Measurements from ENCODE around the gene ANKRD50.
A peak's percentile ranks its signal among the peaks of the same experiment; 100 is the strongest.

Gene ANKRD50

DNA sequence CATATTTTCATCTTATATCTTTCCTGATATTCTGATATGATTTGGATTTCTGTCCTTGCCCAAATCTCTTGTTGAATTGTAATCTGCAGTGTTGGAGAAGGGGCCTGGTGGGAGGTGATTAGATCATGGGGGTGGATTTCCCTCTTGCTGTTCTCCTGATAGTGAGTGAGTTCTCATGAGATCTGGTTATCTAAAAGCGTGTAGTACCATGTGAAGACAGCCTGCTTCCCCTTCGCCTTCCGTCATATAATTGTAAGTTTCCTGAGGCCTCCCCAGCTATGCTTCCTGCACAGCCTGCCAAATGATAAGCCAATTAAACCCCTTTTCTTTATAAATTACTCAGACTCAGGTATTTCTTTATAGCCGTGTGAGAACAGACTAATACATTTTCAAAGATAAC is 77.2 kb downstream of the ANKRD50 start:
- TF ChIP-seq CTCF (IDR thresholded peaks at IDR 0.05; ENCODE audit: low read depth, low read length), result no peak
- in situ Hi-C loops (cut with HindIII; ENCODE audit: low sequenced_read_pairs), result no loop called here

DNA sequence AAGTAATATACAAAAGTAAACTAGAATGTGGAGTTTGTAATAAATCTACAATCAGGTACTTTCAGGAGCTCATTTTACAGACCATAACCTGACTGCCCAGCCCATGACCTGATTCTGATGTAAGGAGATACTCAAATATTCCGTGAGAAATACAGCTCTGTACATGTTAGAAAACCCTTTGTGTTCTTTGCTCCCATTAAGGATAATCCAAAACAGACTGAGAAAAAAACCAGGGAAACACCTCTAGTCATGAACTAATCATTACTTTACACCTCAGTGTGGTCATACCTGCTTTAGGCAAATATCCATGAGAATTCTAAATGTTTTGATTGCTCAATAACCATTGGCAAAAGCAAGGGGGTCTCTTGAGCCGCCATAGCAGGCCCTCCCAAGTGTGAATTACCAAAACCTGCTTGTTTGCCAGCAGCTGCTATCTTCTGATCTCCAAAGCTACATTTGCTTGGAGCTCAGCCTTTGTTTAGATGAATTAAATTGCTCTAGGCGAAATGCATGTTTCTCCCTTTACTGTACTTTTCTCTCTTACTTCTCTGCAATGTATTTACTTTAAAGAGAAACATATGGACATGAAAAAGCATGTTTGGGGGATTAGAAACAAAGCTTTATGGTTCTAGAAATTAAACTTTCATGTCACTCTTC is 79.1 kb downstream of the ANKRD50 start:
- in situ Hi-C loops (cut with HindIII; ENCODE audit: low sequenced_read_pairs), result no loop called here
- H3K4me3 ChIP-seq (ENCODE audit: low read depth, low read length), result no peak overlapping the region
- no peak for DNase-seq (ENCODE audit: low read depth, low spot score)
- no peak for TF ChIP-seq CTCF (IDR thresholded peaks at IDR 0.05; ENCODE audit: low read depth, low read length)

More for the DNA sequence above, 77.2 kb downstream of the ANKRD50 start:
- H3K4me3 ChIP-seq (ENCODE audit: low read depth, low read length), result no peak overlapping the region
- DNase-seq (ENCODE audit: low read depth, low spot score), result no peak

- H3K4me3 ChIP-seq (ENCODE audit: low read depth, low read length), result no peak overlapping the region
- no peak for DNase-seq (ENCODE audit: low read depth, low spot score)
- in situ Hi-C loops (cut with HindIII; ENCODE audit: low sequenced_read_pairs), result no loop called here
- TF ChIP-seq CTCF (IDR thresholded peaks at IDR 0.05; ENCODE audit: low read depth, low read length), result no peak
Observed at GRCh38 chr4:124632439-124632838, 80.1 kb downstream of the ANKRD50 start.

DNA sequence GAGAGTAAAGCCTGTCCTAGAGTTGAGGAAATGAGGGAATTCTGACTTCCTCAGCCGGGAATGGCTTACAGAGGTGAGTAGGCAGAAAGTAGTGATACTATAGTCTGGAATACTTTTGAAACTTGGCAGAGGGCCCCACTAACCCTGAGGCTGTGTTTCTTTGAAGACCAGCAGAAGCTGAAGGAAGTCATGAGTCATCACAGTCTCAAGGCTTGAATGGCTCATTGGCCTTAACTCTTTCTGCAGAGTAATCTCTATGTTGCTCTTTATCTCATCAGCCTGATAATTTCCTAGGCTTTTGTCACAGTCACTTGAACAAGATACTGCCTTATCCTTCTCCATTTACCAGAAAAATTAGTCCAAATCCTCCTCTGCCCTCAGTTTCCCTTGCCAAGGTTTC is 80.8 kb downstream of the ANKRD50 start:
- in situ Hi-C loops (cut with HindIII; ENCODE audit: low sequenced_read_pairs), result no loop called here
- TF ChIP-seq CTCF (IDR thresholded peaks at IDR 0.05; ENCODE audit: low read depth, low read length), result no peak
- peak; percentile 97 for DNase-seq (ENCODE audit: low read depth, low spot score)
- no peak overlapping the region for H3K4me3 ChIP-seq (ENCODE audit: low read depth, low read length)

DNA sequence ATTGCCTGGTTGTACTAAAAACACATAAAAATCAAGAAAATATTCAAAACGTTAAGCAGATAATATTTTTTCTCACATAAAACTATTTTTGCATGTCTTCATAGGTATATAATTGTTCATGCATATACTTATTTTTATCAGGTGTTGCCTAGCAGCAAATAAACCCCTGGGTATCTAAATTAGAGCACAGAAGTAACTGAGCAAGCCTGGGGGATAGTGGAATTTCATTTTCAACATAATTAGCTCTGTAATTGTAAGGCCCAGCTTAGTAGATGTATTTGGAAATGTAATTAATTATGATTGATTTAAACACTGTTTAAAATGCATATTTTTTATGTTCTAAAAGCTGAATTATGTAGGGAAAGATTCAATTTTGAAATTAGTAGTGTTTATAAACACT is 82.9 kb downstream of the ANKRD50 start:
- DNase-seq (ENCODE audit: low read depth, low spot score), result no peak
- no peak for TF ChIP-seq CTCF (IDR thresholded peaks at IDR 0.05; ENCODE audit: low read depth, low read length)
- no peak overlapping the region for H3K4me3 ChIP-seq (ENCODE audit: low read depth, low read length)
- in situ Hi-C loops (cut with HindIII; ENCODE audit: low sequenced_read_pairs), result no loop called here
